Mesodermal cell (in vitro differentiated cells): Measurements from ENCODE around the gene CHCHD3.

Experiments
- H3K27ac ChIP-seq: 2 replicates; pipeline ENCODE4 v1.7.0; 2013; ENCODE audit warnings: mild to moderate bottlenecking, low read depth, low read length, moderate library complexity; ENCODE audit not compliant: severe bottlenecking
- H3K36me3 ChIP-seq: 2 replicates; pipeline ENCODE4 v1.7.1; 2013; ENCODE audit warnings: mild to moderate bottlenecking, low read length, moderate library complexity; ENCODE audit not compliant: control insufficient read depth, insufficient read depth
- H3K4me1 ChIP-seq: one replicate; pipeline ENCODE4 v1.7.1; 2013; ENCODE audit warnings: mild to moderate bottlenecking, low read length; ENCODE audit not compliant: insufficient read depth, control insufficient read depth, poor library complexity, severe bottlenecking
- H3K4me3 ChIP-seq: 2 replicates; pipeline ENCODE4 v1.7.0; 2013; ENCODE audit warnings: low read length, control low read depth, mild to moderate bottlenecking; ENCODE audit not compliant: insufficient read depth, poor library complexity, severe bottlenecking; ENCODE audit errors: extremely low read depth
- H3K9me3 ChIP-seq: 2 replicates; pipeline ENCODE4 v1.7.1; 2013; ENCODE audit warnings: mild to moderate bottlenecking, low read length, moderate library complexity; ENCODE audit not compliant: control insufficient read depth
- WGBS, 2 experiments: methylation state at CpG; one replicate each; pipeline ENCODE4 v1.1.5; 2013; ENCODE audit warnings: missing lambda C conversion rate in 2 of 2; ENCODE audit not compliant: insufficient coverage in 2 of 2; 5-methylcytosine and 5-hydroxymethylcytosine counted together

Gene CHCHD3

DNA sequence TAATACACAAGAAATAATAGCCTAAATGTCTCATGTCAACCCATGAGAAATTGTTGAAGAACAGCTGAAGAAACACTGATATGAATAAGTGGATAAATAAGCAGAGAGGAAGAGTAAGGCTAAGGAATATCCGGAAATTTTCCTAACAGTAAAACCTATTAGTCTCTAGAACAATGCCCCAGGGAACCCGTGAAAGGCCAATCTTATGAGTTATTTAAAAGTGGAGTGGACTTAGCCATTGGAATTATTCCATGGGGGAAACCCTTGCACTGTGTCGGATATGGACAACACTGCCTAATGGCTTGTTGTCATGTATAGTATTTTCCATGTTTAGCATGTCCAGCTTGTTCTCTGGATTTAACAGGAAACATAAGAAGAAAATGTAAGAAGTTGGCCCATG is 288.4 kb downstream of the CHCHD3 start:
- Histone ChIP-seq H3K9me3 (no peaks in the 10 kb centered on the region), H3K4me1 (no peaks in the 10 kb centered on the region), H3K4me3 (no peak overlapping the region), H3K36me3 (peaks cover 27% of the 10 kb centered on the region), H3K27ac (no peak overlapping the region)
- 86 to 89% methylated on average over 1 to 2 of the region's 3 CpGs for WGBS, 2 experiments

GRCh38 chr7:132791036-132791435 is 290.9 kb downstream of the CHCHD3 start:
- Histone ChIP-seq H3K36me3 (peaks cover 37% of the 10 kb centered on the region), H3K4me3 (no peak overlapping the region), H3K4me1 (no peaks in the 10 kb centered on the region), H3K9me3 (no peaks in the 10 kb centered on the region), H3K27ac (no peak overlapping the region)
- no CpG with 5 or more reads among the region's 1 CpG for WGBS, 2 experiments

GRCh38 chr7:132790104-132790503 is 291.8 kb downstream of the CHCHD3 start:
- H3K4me1 ChIP-seq: no peaks in the 10 kb centered on the region
- H3K4me3 ChIP-seq: no peak overlapping the region
- peaks cover 46% of the 10 kb centered on the region for H3K36me3 ChIP-seq
- H3K9me3 ChIP-seq: no peaks in the 10 kb centered on the region
- 83% methylated on average over 1 of the region's 2 CpGs; no CpG with 5 or more reads in 1 of the 2 experiments for WGBS, 2 experiments
- no peak overlapping the region for H3K27ac ChIP-seq

GRCh38 chr7:132789281-132789680 is 292.6 kb downstream of the CHCHD3 start:
- Histone ChIP-seq H3K4me1 (peaks cover under 1% of the 10 kb centered on the region), H3K4me3 (no peak overlapping the region), H3K36me3 (peaks cover 47% of the 10 kb centered on the region), H3K9me3 (no peaks in the 10 kb centered on the region), H3K27ac (no peak overlapping the region)
- 66 to 72% methylated on average over 2 of the region's 6 CpGs for WGBS, 2 experiments

- H3K36me3 ChIP-seq: peaks cover 35% of the 10 kb centered on the region
- no peak overlapping the region for H3K4me3 ChIP-seq
- peaks cover 13% of the 10 kb centered on the region for H3K4me1 ChIP-seq
- H3K9me3 ChIP-seq: no peaks in the 10 kb centered on the region
- no peak overlapping the region for H3K27ac ChIP-seq
- 91 to 93% methylated on average over 2 to 5 of the region's 6 CpGs for WGBS, 2 experiments
Observed at GRCh38 chr7:132785870-132786269, 296.0 kb downstream of the CHCHD3 start.

- H3K9me3 ChIP-seq: no peaks in the 10 kb centered on the region
- WGBS, 2 experiments: 100% methylated on average over 2 of the region's 4 CpGs; no CpG with 5 or more reads in 1 of the 2 experiments
- peaks cover 13% of the 10 kb centered on the region for H3K4me1 ChIP-seq
- peak overlapping the region; percentile 41 for H3K27ac ChIP-seq
- peaks cover 30% of the 10 kb centered on the region for H3K36me3 ChIP-seq
- no peak overlapping the region for H3K4me3 ChIP-seq
Observed at GRCh38 chr7:132784406-132784805, 297.5 kb downstream of the CHCHD3 start.

- H3K4me3 ChIP-seq: no peak overlapping the region
- peak overlapping the region; percentile 41 for H3K27ac ChIP-seq
- H3K4me1 ChIP-seq: peaks cover 13% of the 10 kb centered on the region
- no peaks in the 10 kb centered on the region for H3K9me3 ChIP-seq
- H3K36me3 ChIP-seq: peaks cover 28% of the 10 kb centered on the region
- WGBS, 2 experiments: 90 to 91% methylated on average over 7 to 8 of the region's 8 CpGs
Observed at GRCh38 chr7:132783824-132784223, 298.1 kb downstream of the CHCHD3 start.

GRCh38 chr7:132782777-132783640 is 298.9 kb downstream of the CHCHD3 start:
- Histone ChIP-seq H3K4me3 (no peak overlapping the region), H3K9me3 (no peaks in the 10 kb centered on the region), H3K36me3 (peaks cover 22% of the 10 kb centered on the region), H3K27ac (no peak overlapping the region), H3K4me1 (peaks cover 13% of the 10 kb centered on the region)
- WGBS, 2 experiments: 92 to 100% methylated on average over 3 to 9 of the region's 11 CpGs

GRCh38 chr7:132780822-132781221 is 301.1 kb downstream of the CHCHD3 start:
- Histone ChIP-seq H3K36me3 (peaks cover 13% of the 10 kb centered on the region), H3K9me3 (no peaks in the 10 kb centered on the region), H3K4me3 (no peak overlapping the region), H3K27ac (no peak overlapping the region), H3K4me1 (peaks cover 13% of the 10 kb centered on the region)
- WGBS, 2 experiments: 93 to 94% methylated on average over 2 of the region's 4 CpGs

GRCh38 chr7:132779164-132779563 is 302.7 kb downstream of the CHCHD3 start:
- H3K4me1 ChIP-seq: peaks cover 11% of the 10 kb centered on the region
- no peak overlapping the region for H3K4me3 ChIP-seq
- no peak overlapping the region for H3K27ac ChIP-seq
- WGBS, 2 experiments: 40 to 80% methylated on average over 1 of the region's 2 CpGs
- peaks cover 4% of the 10 kb centered on the region for H3K36me3 ChIP-seq
- no peaks in the 10 kb centered on the region for H3K9me3 ChIP-seq

DNA sequence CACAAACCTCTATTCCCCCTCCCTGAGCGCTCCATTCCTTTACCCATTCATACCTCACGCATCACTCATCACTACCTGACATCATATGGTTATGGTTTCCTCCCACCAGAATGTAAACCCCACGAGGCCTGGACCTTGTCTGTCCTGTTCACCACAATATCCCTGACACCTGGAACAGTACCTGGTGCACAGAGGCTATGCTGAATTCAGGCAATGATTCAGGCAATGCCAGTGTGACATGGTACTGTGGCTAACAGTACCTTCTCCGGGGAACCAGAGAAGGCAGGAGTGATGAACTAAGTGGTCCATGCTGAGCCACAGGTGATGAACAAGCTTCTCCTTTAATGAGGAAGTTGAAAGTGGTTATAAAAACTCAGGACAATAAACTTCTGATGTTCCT is 303.1 kb downstream of the CHCHD3 start:
- H3K9me3 ChIP-seq: no peaks in the 10 kb centered on the region
- peaks cover 9% of the 10 kb centered on the region for H3K4me1 ChIP-seq
- H3K4me3 ChIP-seq: no peak overlapping the region
- H3K27ac ChIP-seq: no peak overlapping the region
- 86 to 88% methylated on average over 4 of the region's 4 CpGs for WGBS, 2 experiments
- H3K36me3 ChIP-seq: peaks cover 4% of the 10 kb centered on the region
